H1 (cell line): Measurements from ENCODE around the gene SYNPR. TPM values are rescaled to one million over a fixed set of nuclear protein-coding genes. Genes with fewer than 3 reads are reported as not detected.

Source experiments
- CTCF ChIA-PET: fragments of 300-600 bp; sonication (Branson Sonifier 250); formaldehyde crosslinking; loops from one replicate; lab custom pipeline; 2021; ENCODE audit not compliant: partially characterized antibody; lab: Charles Lee
- POLR2A ChIA-PET: fragments of 300-600 bp; sonication (Branson Sonifier 250); formaldehyde crosslinking; loops from one replicate; lab custom pipeline; 2021; ENCODE audit warnings: inconsistent platforms; ENCODE audit not compliant: partially characterized antibody; lab: Charles Lee
- DNase-seq, 2 experiments: peaks; one replicate each; pipeline versions ENCODE4 v3.0.0 to v3.0.0-alpha.2; 2010 to 2022; ENCODE audit warnings: low spot score in 2 of 2, low read depth in 1 of 2, mixed read lengths in 1 of 2
- FAIRE-seq: peaks from 2 replicates; lab custom pipeline; 2011; peaks lifted over from hg19 to GRCh38; lab: Jason Lieb, UNC
- H2AFZ ChIP-seq: 2 replicates; pipeline ENCODE4 v1.8.1; 2012; ENCODE audit warnings: low read length, inconsistent platforms
- H2AK5ac ChIP-seq: 2 replicates; pipeline ENCODE4 v1.6.1; 2013; ENCODE audit warnings: low read depth, low read length
- H2BK120ac ChIP-seq: replicated peaks from 2 replicates; pipeline ENCODE3; 2013; ENCODE audit warnings: low read depth, low read length, inconsistent platforms
- H2BK12ac ChIP-seq: 2 replicates; pipeline ENCODE4 v1.6.1; 2013; ENCODE audit warnings: low read depth, low read length
- H2BK15ac ChIP-seq: 2 replicates; pipeline ENCODE4 v1.6.1; 2013; ENCODE audit warnings: low read length
- H2BK20ac ChIP-seq: 2 replicates; pipeline ENCODE4 v1.6.1; 2013; ENCODE audit warnings: low read length
- H2BK5ac ChIP-seq: 2 replicates; pipeline ENCODE4 v1.6.1; 2013; ENCODE audit warnings: low read depth, low read length
- H3K14ac ChIP-seq: 2 replicates; pipeline ENCODE4 v1.6.1; 2013; ENCODE audit warnings: inconsistent platforms; ENCODE audit not compliant: insufficient read length
- H3K18ac ChIP-seq: 2 replicates; pipeline ENCODE4 v1.6.1; 2013; ENCODE audit warnings: low read length; ENCODE audit errors: extremely low read depth
- H3K23ac ChIP-seq: 2 replicates; pipeline ENCODE4 v1.6.1; 2013; ENCODE audit warnings: inconsistent platforms; ENCODE audit not compliant: insufficient read length
- H3K23me2 ChIP-seq: 2 replicates; pipeline ENCODE4 v1.6.1; 2013; ENCODE audit warnings: low read depth, low read length
- H3K27ac ChIP-seq: 2 replicates; pipeline ENCODE4 v1.6.1; 2011; ENCODE audit warnings: low read depth, low read length, inconsistent platforms
- H3K27me3 ChIP-seq, 4 experiments: replicated peaks in 1 of 4; 1 replicate in 1 of 4; 2 replicates in 3 of 4; pipeline versions ENCODE4 v1.6.1 to v1.8.1; 2011 to 2013; ENCODE audit warnings: low read length in 3 of 4, mild to moderate bottlenecking in 3 of 4, inconsistent platforms in 2 of 4, mixed read lengths in 2 of 4, moderate library complexity in 1 of 4; ENCODE audit not compliant: control insufficient read depth in 3 of 4, insufficient read depth in 3 of 4; ENCODE audit errors: extremely low read depth in 1 of 4
- H3K36me3 ChIP-seq, 4 experiments: 2 replicates each; pipeline versions ENCODE4 v1.6.1 to v1.8.1; 2011 to 2013; ENCODE audit warnings: mild to moderate bottlenecking in 4 of 4, low read length in 3 of 4, moderate library complexity in 2 of 4, control low read depth in 1 of 4, inconsistent platforms in 1 of 4; ENCODE audit not compliant: insufficient read depth in 4 of 4, control insufficient read depth in 2 of 4
- H3K4ac ChIP-seq: replicated peaks from 2 replicates; pipeline ENCODE3; 2013; ENCODE audit warnings: low read length, low read depth, mixed read lengths, inconsistent platforms; ENCODE audit not compliant: insufficient read length
- H3K4me1 ChIP-seq, 4 experiments: replicated peaks in 1 of 4; 1 replicate in 1 of 4; 2 replicates in 3 of 4; pipeline versions ENCODE4 v1.6.1 to v1.8.1; 2011 to 2013; ENCODE audit warnings: low read length in 3 of 4, inconsistent platforms in 2 of 4, mixed read lengths in 1 of 4; ENCODE audit not compliant: insufficient read depth in 4 of 4, control insufficient read depth in 3 of 4
- H3K4me2 ChIP-seq, 2 experiments: 2 replicates each; pipeline versions ENCODE4 v1.6.1 to v1.8.1; 2011 to 2013; ENCODE audit warnings: low read depth in 2 of 2, low read length in 2 of 2, control low read depth in 1 of 2, inconsistent platforms in 1 of 2, mild to moderate bottlenecking in 1 of 2; ENCODE audit not compliant: insufficient read depth in 1 of 2
- H3K4me3 ChIP-seq, 4 experiments: fragments of 200-600, 300-600 bp in 1 of 4; sonication (generic), shearing (Covaris generic), sonication (Bioruptor Twin) in 1 of 4; 2 replicates each; pipeline versions ENCODE4 v1.5.1 to v1.8.1; 2011 to 2016; ENCODE audit warnings: low read length in 4 of 4, low read depth in 3 of 4, control low read depth in 2 of 4, inconsistent platforms in 2 of 4, mild to moderate bottlenecking in 2 of 4, mixed read lengths in 1 of 4, moderate library complexity in 1 of 4; ENCODE audit not compliant: insufficient read depth in 2 of 4; ENCODE audit errors: extremely low read depth in 1 of 4
- H3K56ac ChIP-seq: replicated peaks from 2 replicates; pipeline ENCODE3; 2013; ENCODE audit warnings: low read depth, mild to moderate bottlenecking, mixed read lengths, low read length, inconsistent platforms; ENCODE audit not compliant: insufficient read length
- H3K79me1 ChIP-seq: 2 replicates; pipeline ENCODE4 v1.6.1; 2013; ENCODE audit warnings: low read depth, low read length, control low read depth
- H3K79me2 ChIP-seq, 2 experiments: 2 replicates each; pipeline versions ENCODE4 v1.6.1 to v1.8.1; 2012 to 2013; ENCODE audit warnings: low read length in 2 of 2, mild to moderate bottlenecking in 2 of 2, inconsistent platforms in 1 of 2; ENCODE audit not compliant: insufficient read depth in 2 of 2, control insufficient read depth in 1 of 2
- H3K9ac ChIP-seq, 4 experiments: replicated peaks in 1 of 4; 1 replicate in 1 of 4; 2 replicates in 3 of 4; pipeline versions ENCODE4 v1.6.1 to v1.8.1; 2011 to 2013; ENCODE audit warnings: low read depth in 3 of 4, low read length in 3 of 4, control low read depth in 2 of 4, mild to moderate bottlenecking in 2 of 4, moderate library complexity in 2 of 4, inconsistent platforms in 1 of 4; ENCODE audit errors: extremely low read depth in 1 of 4
- H3K9me3 ChIP-seq, 2 experiments: 2 replicates each; pipeline versions ENCODE4 v1.6.1 to v1.8.1; 2012 to 2013; ENCODE audit warnings: mild to moderate bottlenecking in 2 of 2, moderate library complexity in 2 of 2, control low read depth in 1 of 2, inconsistent platforms in 1 of 2, low read depth in 1 of 2, low read length in 1 of 2, mixed read lengths in 1 of 2; ENCODE audit not compliant: insufficient read depth in 2 of 2
- H4K20me1 ChIP-seq, 2 experiments: replicated peaks in 1 of 2; 2 replicates each; pipeline versions ENCODE3 to v1.8.1; 2011 to 2013; ENCODE audit warnings: inconsistent platforms in 2 of 2, low read length in 2 of 2, mild to moderate bottlenecking in 1 of 2; ENCODE audit not compliant: insufficient read depth in 2 of 2, control insufficient read depth in 1 of 2
- H4K5ac ChIP-seq: 2 replicates; pipeline ENCODE4 v1.6.1; 2013; ENCODE audit warnings: low read length, low read depth, mixed read lengths, inconsistent platforms; ENCODE audit not compliant: insufficient read length
- H4K8ac ChIP-seq: 2 replicates; pipeline ENCODE4 v1.8.0; 2013; ENCODE audit warnings: mild to moderate bottlenecking, moderate library complexity, low read length, inconsistent platforms; ENCODE audit not compliant: insufficient read depth; ENCODE audit errors: extremely low read depth
- H4K91ac ChIP-seq: replicated peaks from 2 replicates; pipeline ENCODE3; 2013; ENCODE audit warnings: low read length, mixed read lengths, inconsistent platforms; ENCODE audit not compliant: insufficient read length
- BCL11A ChIP-seq, 2 experiments: IDR thresholded peaks; one replicate each; pipeline ENCODE4 v1.6.1; 2011; ENCODE audit warnings: low read depth in 2 of 2, low read length in 2 of 2, mild to moderate bottlenecking in 2 of 2
- CHD1 ChIP-seq: IDR thresholded peaks from 2 replicates; pipeline ENCODE4 v1.6.1; 2012; ENCODE audit warnings: low read depth, low read length, improper control_type of control experiment
- KDM4A ChIP-seq: IDR thresholded peaks from one replicate; pipeline ENCODE4 v1.7.1; 2012; ENCODE audit warnings: low read depth, mild to moderate bottlenecking, moderate library complexity, low read length, inconsistent platforms; ENCODE audit not compliant: severe bottlenecking
- PHF8 ChIP-seq: fragments of 200-600 bp; sonication (generic); conservative IDR thresholded peaks from 2 replicates; pipeline ENCODE4 v1.7.1; 2012; ENCODE audit warnings: low read depth, mild to moderate bottlenecking, inconsistent platforms, low read length, moderate library complexity
- WGBS, 2 experiments: shearing (Covaris generic) in 1 of 2; methylation state at CpG; one replicate each; pipeline versions ENCODE4 v1.1.6 to v1.1.7; 2013 to 2015; ENCODE audit warnings: low lambda C conversion rate in 2 of 2, mixed read lengths in 2 of 2, inconsistent platforms in 1 of 2, low coverage in 1 of 2, missing lambda C conversion rate in 1 of 2; ENCODE audit not compliant: insufficient replicate concordance in 2 of 2, insufficient coverage in 1 of 2, insufficient read length in 1 of 2; ENCODE audit errors: extremely low coverage in 1 of 2, missing lambda C conversion rate in 1 of 2; 5-methylcytosine and 5-hydroxymethylcytosine counted together
- polyA plus RNA-seq, 7 experiments: library from polyadenylated mRNA; depleted of rRNA in 3 of 7; stranded (reverse) in 5 of 7; unstranded in 2 of 7; fragments of >200 nt in 5 of 7; fragments of 200-250 nt in 2 of 7; gene quantifications; 1 replicate in 5 of 7; 2 replicates in 1 of 7; 4 replicates in 1 of 7; pipeline versions ENCODE4 v1.2.1 to v1.2.3, GENCODE V29; 2011 to 2013; ENCODE audit warnings: missing spikeins in 2 of 7, mixed read lengths in 2 of 7
- total RNA-seq: library from RNA; stranded (reverse); fragmentation: NEBNext Ultra II Directional; extraction: Animal tissue kit (Norgen Biotek cat#: 25700); gene quantifications from 2 replicates; pipeline ENCODE4 v1.2.1, GENCODE V29; 2021
- TF ChIP-seq, protein P1 (sequence below), 3 experiments: IDR thresholded peaks; 1 replicate in 2 of 3; 2 replicates in 1 of 3; pipeline versions ENCODE4 v1.5.1 to v1.6.1; 2011; ENCODE audit warnings: low read length in 3 of 3, mild to moderate bottlenecking in 3 of 3, inconsistent platforms in 2 of 3, low read depth in 1 of 3, moderate library complexity in 1 of 3; ENCODE audit not compliant: insufficient read depth in 1 of 3; ENCODE audit errors: control extremely low read depth in 1 of 3
- TF ChIP-seq, protein P2 (sequence below): IDR thresholded peaks from 2 replicates; pipeline ENCODE4 v1.6.1; 2011; ENCODE audit warnings: low read length, improper control_type of control experiment

The SYNPR gene
- total and polyA plus RNA-seq, 2 of the 8 experiments (the other 6 are each of a cell fraction or from before 2014, with no cell fraction given) = 0.39 to 0.99 TPM

- Histone ChIP-seq H3K56ac (no peak overlapping the region), H3K9ac (no peak overlapping the region), H3K36me3 (no peaks in the 10 kb centered on the region), H3K27ac (no peak overlapping the region), H3K9me3 (no peaks in the 10 kb centered on the region), H3K27me3 (no peaks in the 10 kb centered on the region), H3K23ac (no peak overlapping the region), H3K23me2 (no peaks in the 10 kb centered on the region), H2BK5ac (no peak overlapping the region), H3K4me2 (no peak overlapping the region), H3K4me3 (no peak overlapping the region), H4K5ac (no peak overlapping the region), H3K4ac (no peak overlapping the region), H3K79me1 (no peaks in the 10 kb centered on the region), H3K18ac (no peak overlapping the region), H2BK15ac (no peak overlapping the region), H2AK5ac (no peak overlapping the region), H3K4me1 (no peaks in the 10 kb centered on the region; a peak in 1 of 7 replicates), H3K14ac (no peak overlapping the region), H2BK12ac (no peak overlapping the region), H4K91ac (no peak overlapping the region), H2BK20ac (no peak overlapping the region), H4K8ac (no peak overlapping the region), H3K79me2 (no peaks in the 10 kb centered on the region), H2AFZ (no peak overlapping the region), H2BK120ac (no peak overlapping the region), H4K20me1 (no peaks in the 10 kb centered on the region)
- FAIRE-seq (no peak), DNase-seq (no peak)
- ChIA-PET CTCF (interaction anchor here (1.1 to 1.9 kb wide), 4 partner anchors 18 to 117 kb away, joined by 3 to 6 read pairs (median 6); no protein-coding TSS in a partner anchor), POLR2A (no interaction called here)
- TF ChIP-seq, protein P1, sequence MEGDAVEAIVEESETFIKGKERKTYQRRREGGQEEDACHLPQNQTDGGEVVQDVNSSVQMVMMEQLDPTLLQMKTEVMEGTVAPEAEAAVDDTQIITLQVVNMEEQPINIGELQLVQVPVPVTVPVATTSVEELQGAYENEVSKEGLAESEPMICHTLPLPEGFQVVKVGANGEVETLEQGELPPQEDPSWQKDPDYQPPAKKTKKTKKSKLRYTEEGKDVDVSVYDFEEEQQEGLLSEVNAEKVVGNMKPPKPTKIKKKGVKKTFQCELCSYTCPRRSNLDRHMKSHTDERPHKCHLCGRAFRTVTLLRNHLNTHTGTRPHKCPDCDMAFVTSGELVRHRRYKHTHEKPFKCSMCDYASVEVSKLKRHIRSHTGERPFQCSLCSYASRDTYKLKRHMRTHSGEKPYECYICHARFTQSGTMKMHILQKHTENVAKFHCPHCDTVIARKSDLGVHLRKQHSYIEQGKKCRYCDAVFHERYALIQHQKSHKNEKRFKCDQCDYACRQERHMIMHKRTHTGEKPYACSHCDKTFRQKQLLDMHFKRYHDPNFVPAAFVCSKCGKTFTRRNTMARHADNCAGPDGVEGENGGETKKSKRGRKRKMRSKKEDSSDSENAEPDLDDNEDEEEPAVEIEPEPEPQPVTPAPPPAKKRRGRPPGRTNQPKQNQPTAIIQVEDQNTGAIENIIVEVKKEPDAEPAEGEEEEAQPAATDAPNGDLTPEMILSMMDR (IDR thresholded peaks at IDR 0.05; ENCODE audit: control extremely low read depth in 1 of 3, insufficient read depth in 1 of 3, low read depth in 1 of 3, low read length in 3 of 3) = no peak
- TF ChIP-seq KDM4A = no peak
- TF ChIP-seq CHD1 = no peak
- TF ChIP-seq, protein P2, sequence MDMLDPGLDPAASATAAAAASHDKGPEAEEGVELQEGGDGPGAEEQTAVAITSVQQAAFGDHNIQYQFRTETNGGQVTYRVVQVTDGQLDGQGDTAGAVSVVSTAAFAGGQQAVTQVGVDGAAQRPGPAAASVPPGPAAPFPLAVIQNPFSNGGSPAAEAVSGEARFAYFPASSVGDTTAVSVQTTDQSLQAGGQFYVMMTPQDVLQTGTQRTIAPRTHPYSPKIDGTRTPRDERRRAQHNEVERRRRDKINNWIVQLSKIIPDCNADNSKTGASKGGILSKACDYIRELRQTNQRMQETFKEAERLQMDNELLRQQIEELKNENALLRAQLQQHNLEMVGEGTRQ = no peak
- TF ChIP-seq PHF8 = no peak
- TF ChIP-seq BCL11A (IDR thresholded peaks at IDR 0.05; ENCODE audit: low read depth in 2 of 2, low read length in 2 of 2) = no peak
- 87% methylated on average over 3 of the region's 3 CpGs; no CpG with 5 or more reads in 1 of the 2 experiments for WGBS, 2 experiments
These were observed 189.3 kb downstream of the SYNPR start for GRCh38 chr3:63467392-63467791.
